GM12875 (cell line): ENCODE data around the gene TRIM24.

Experiments used
- H3K4me3 ChIP-seq: one replicate; pipeline ENCODE4 v1.5.1; 2011; ENCODE audit warnings: low read depth, low read length, control low read depth
- CTCF ChIP-seq: IDR thresholded peaks from 2 replicates; pipeline ENCODE4 v1.5.1; 2011; ENCODE audit warnings: low read depth, mild to moderate bottlenecking, control low read depth, inconsistent platforms, low read length, moderate library complexity, borderline replicate concordance; ENCODE audit not compliant: insufficient read depth

TRIM24 gene

DNA sequence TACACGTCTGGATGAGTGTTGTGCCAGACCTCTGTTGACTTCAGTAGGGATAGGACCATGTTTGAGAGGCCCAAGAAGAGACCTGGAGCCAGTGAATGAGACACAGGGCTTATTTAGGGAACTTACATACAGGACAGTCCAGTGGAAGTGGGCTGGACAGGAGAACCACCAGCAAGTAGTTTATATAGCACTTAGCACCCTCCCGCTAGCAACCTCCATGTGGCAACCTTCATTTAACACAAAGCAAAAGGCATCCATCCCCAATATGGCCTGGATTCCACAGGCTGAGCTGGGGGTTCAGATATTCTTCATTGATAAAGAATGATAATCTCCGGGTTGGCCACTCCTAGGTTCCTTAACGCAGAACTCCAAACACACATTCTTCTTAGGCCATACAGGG is 93.7 kb downstream of the TRIM24 start:
- TF ChIP-seq CTCF: no peak
- H3K4me3 ChIP-seq: no peak overlapping the region

- H3K4me3 ChIP-seq: no peak overlapping the region
- TF ChIP-seq CTCF: no peak
These were observed 94.6 kb downstream of the TRIM24 start for GRCh38 chr7:138554674-138555073.

GRCh38 chr7:138555684-138556083 is 95.6 kb downstream of the TRIM24 start:
- TF ChIP-seq CTCF: no peak
- H3K4me3 ChIP-seq: no peak overlapping the region

GRCh38 chr7:138556771-138557484 is 96.9 kb downstream of the TRIM24 start:
- H3K4me3 ChIP-seq: no peak overlapping the region
- TF ChIP-seq CTCF: no peak

- no peak overlapping the region for H3K4me3 ChIP-seq
- no peak for TF ChIP-seq CTCF
These were observed 99.4 kb downstream of the TRIM24 start for GRCh38 chr7:138559448-138559847.

GRCh38 chr7:138563808-138564207 is 103.7 kb downstream of the TRIM24 start:
- H3K4me3 ChIP-seq: no peak overlapping the region
- TF ChIP-seq CTCF: no peak

DNA sequence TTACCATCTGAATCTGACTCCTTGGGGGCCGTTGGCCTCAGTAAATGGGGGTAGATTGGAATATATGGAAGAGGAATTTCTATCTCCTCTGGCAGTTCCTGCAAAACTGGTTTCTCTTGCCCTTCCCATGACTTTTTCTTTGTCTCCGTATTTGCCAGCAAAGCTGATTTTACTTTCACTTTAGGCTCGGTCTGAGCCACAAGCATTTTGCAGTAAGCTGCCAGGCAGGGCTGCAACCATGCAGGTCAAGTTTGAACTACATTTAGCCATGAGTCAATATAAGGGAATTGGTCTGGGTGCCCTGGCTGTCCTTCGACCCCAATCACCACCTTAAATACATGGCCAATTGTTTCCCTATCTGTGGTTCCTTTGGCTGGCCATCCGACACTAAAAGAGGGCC is 104.3 kb downstream of the TRIM24 start:
- TF ChIP-seq CTCF: no peak
- H3K4me3 ChIP-seq: no peak overlapping the region
